Upper lobe of left lung (tissue), 4 donors: ENCODE measurements around the gene AGMO.

Source experiments
- CTCF ChIP-seq, 6 experiments: fragments of 450-650 bp in 4 of 6; fragments of 200-600 bp in 2 of 6; sonication (generic) in 2 of 6; IDR thresholded peaks; one replicate each; pipeline ENCODE4 v1.5.1; 2016 to 2019; ENCODE audit warnings: antibody characterized with exemption in 6 of 6
- POLR2A ChIP-seq, 4 donors: fragments of 450-650 bp; IDR thresholded peaks; one replicate each; pipeline ENCODE4 v1.5.1; 2016 to 2017; ENCODE audit warnings: antibody characterized with exemption in 4 of 4, mild to moderate bottlenecking in 2 of 4

GRCh38 chr7:15214976-15215375 lies 346.8 kb downstream of the AGMO start:
- TF ChIP-seq CTCF (IDR thresholded peaks at IDR 0.05) (no peak), POLR2A (IDR thresholded peaks at IDR 0.05) (no peak)
